Neutrophil (primary cell): ENCODE data around the gene ST6GALNAC5.

Experiments used
- H3K27ac ChIP-seq: fragments of 200-600 bp; sonication (generic); 2 replicates; pipeline ENCODE4 v1.5.1; 2016; ENCODE audit warnings: mild to moderate bottlenecking, moderate library complexity
- H3K27me3 ChIP-seq: fragments of 200-600 bp; sonication (generic); 2 replicates; pipeline ENCODE4 v1.6.0; 2016; ENCODE audit warnings: mild to moderate bottlenecking
- H3K36me3 ChIP-seq: fragments of 200-600 bp; sonication (generic); 2 replicates; pipeline ENCODE4 v1.5.1; 2017
- H3K4me1 ChIP-seq, 2 experiments: fragments of 200-600 bp in 1 of 2; sonication (generic) in 1 of 2; 1 replicate in 1 of 2; 2 replicates in 1 of 2; pipeline versions ENCODE4 v1.5.1 to v1.6.1; 2013 to 2016; ENCODE audit warnings: low read depth in 1 of 2, low read length in 1 of 2, mild to moderate bottlenecking in 1 of 2, moderate library complexity in 1 of 2; ENCODE audit not compliant: control insufficient read depth in 1 of 2, insufficient read depth in 1 of 2
- H3K4me3 ChIP-seq, 2 experiments: fragments of 200-600 bp in 1 of 2; sonication (generic) in 1 of 2; 1 replicate in 1 of 2; 2 replicates in 1 of 2; pipeline ENCODE4 v1.5.1; 2013 to 2016; ENCODE audit warnings: low read depth in 1 of 2, low read length in 1 of 2, mild to moderate bottlenecking in 1 of 2, moderate library complexity in 1 of 2
- H3K9me3 ChIP-seq: fragments of 200-600 bp; sonication (generic); 2 replicates; pipeline ENCODE4 v1.5.1; 2016
- CTCF ChIP-seq: fragments of 200-600 bp; sonication (generic); IDR thresholded peaks from 2 replicates; pipeline ENCODE4 v1.5.1; 2016; ENCODE audit warnings: antibody characterized with exemption

ST6GALNAC5 gene

GRCh38 chr1:77014073-77014788, 147.0 kb downstream of the ST6GALNAC5 start:
- no peak for TF ChIP-seq CTCF
- no peak overlapping the region for H3K27ac ChIP-seq
- no peaks in the 10 kb centered on the region for H3K9me3 ChIP-seq
- no peaks in the 10 kb centered on the region for H3K4me1 ChIP-seq
- H3K36me3 ChIP-seq = no peaks in the 10 kb centered on the region
- no peak overlapping the region for H3K4me3 ChIP-seq
- H3K27me3 ChIP-seq = no peaks in the 10 kb centered on the region

- no peak for TF ChIP-seq CTCF
- no peak overlapping the region for H3K4me3 ChIP-seq
- H3K36me3 ChIP-seq = no peaks in the 10 kb centered on the region
- H3K4me1 ChIP-seq = no peaks in the 10 kb centered on the region
- no peaks in the 10 kb centered on the region for H3K9me3 ChIP-seq
- H3K27me3 ChIP-seq = no peaks in the 10 kb centered on the region
- no peak overlapping the region for H3K27ac ChIP-seq
These were observed 148.6 kb downstream of the ST6GALNAC5 start for GRCh38 chr1:77015748-77016341.

DNA sequence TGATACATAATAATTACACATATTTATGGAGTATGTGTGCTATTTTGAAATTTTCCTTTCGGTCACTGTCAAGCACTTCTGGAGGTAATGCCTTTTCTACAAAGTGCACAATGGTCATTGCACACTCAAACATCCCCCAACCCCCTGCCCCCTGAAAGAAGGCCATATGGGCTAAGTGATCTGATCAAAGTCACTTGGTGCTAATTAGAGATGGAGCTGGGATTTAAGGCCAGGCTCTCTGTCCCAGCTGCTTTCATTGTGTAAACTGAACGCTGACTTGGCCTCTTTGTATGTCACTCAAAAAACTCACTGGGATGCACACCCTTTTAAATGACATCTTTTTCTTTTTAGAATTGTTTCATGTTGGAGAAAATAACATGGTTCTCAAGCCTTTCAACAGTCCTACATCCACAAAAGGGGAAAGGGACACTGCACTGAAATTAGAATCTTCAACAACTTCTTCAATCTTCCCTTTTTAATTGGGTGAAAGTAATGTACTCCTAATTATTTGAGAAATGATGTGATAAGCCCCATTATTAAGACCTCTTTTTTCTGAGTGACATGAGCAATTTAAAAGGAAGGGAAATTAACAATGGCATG, 149.2 kb downstream of the ST6GALNAC5 start:
- Histone ChIP-seq H3K27ac (no peak overlapping the region), H3K36me3 (no peaks in the 10 kb centered on the region), H3K4me1 (no peaks in the 10 kb centered on the region), H3K9me3 (no peaks in the 10 kb centered on the region), H3K4me3 (no peak overlapping the region), H3K27me3 (no peaks in the 10 kb centered on the region)
- no peak for TF ChIP-seq CTCF

- H3K27ac ChIP-seq = no peak overlapping the region
- no peaks in the 10 kb centered on the region for H3K36me3 ChIP-seq
- TF ChIP-seq CTCF = no peak
- no peaks in the 10 kb centered on the region for H3K4me1 ChIP-seq
- H3K27me3 ChIP-seq = no peaks in the 10 kb centered on the region
- H3K9me3 ChIP-seq = no peaks in the 10 kb centered on the region
- no peak overlapping the region for H3K4me3 ChIP-seq
These were observed 151.0 kb downstream of the ST6GALNAC5 start for GRCh38 chr1:77018311-77018710.

- Histone ChIP-seq H3K36me3 (no peaks in the 10 kb centered on the region), H3K27ac (no peak overlapping the region), H3K4me1 (no peaks in the 10 kb centered on the region), H3K27me3 (no peaks in the 10 kb centered on the region), H3K4me3 (no peak overlapping the region), H3K9me3 (no peaks in the 10 kb centered on the region)
- no peak for TF ChIP-seq CTCF
These were observed 151.5 kb downstream of the ST6GALNAC5 start for GRCh38 chr1:77018761-77019160.
